PFSK-1 (cell line): ENCODE measurements around the gene NDUFA6. TPM values are rescaled to one million over a fixed set of nuclear protein-coding genes. Genes with fewer than 3 reads are reported as not detected.

ENCODE experiments used
- FOXP2 ChIP-seq: optimal IDR thresholded peaks from 2 replicates; pipeline ENCODE3; 2011; ENCODE audit warnings: borderline replicate concordance, control low read depth, inconsistent platforms; ENCODE audit not compliant: insufficient read depth; ENCODE audit errors: extremely low read length, extremely low read depth
- POLR2AphosphoS5 ChIP-seq: IDR thresholded peaks from 2 replicates; pipeline ENCODE4 v1.6.1; 2012; ENCODE audit warnings: low read depth, mild to moderate bottlenecking, control low read depth, low read length, moderate library complexity
- SIN3A ChIP-seq: IDR thresholded peaks from 2 replicates; pipeline ENCODE4 v1.6.1; 2012; ENCODE audit warnings: mild to moderate bottlenecking, low read length, moderate library complexity, borderline replicate concordance; ENCODE audit not compliant: insufficient read depth
- TAF1 ChIP-seq: IDR thresholded peaks from 2 replicates; pipeline ENCODE4 v1.6.1; 2012; ENCODE audit warnings: low read length, control low read depth, borderline replicate concordance; ENCODE audit not compliant: insufficient read depth
- polyA plus RNA-seq: library from polyadenylated mRNA; unstranded; fragments of >200 nt; gene quantifications from one replicate; pipeline ENCODE4 v1.2.1, GENCODE V29; 2012; ENCODE audit warnings: low read depth, missing spikeins; ENCODE audit not compliant: insufficient read length
- TF ChIP-seq, protein P1 (sequence below), 2 experiments: IDR thresholded peaks; 2 replicates each; pipeline versions ENCODE4 v1.6.1 to v1.8.0; 2011 to 2012; ENCODE audit warnings: low read depth in 2 of 2, low read length in 2 of 2, control low read depth in 1 of 2, inconsistent platforms in 1 of 2, mild to moderate bottlenecking in 1 of 2, moderate library complexity in 1 of 2; ENCODE audit not compliant: insufficient read depth in 1 of 2

Gene NDUFA6
- 142 TPM for polyA plus RNA-seq

DNA sequence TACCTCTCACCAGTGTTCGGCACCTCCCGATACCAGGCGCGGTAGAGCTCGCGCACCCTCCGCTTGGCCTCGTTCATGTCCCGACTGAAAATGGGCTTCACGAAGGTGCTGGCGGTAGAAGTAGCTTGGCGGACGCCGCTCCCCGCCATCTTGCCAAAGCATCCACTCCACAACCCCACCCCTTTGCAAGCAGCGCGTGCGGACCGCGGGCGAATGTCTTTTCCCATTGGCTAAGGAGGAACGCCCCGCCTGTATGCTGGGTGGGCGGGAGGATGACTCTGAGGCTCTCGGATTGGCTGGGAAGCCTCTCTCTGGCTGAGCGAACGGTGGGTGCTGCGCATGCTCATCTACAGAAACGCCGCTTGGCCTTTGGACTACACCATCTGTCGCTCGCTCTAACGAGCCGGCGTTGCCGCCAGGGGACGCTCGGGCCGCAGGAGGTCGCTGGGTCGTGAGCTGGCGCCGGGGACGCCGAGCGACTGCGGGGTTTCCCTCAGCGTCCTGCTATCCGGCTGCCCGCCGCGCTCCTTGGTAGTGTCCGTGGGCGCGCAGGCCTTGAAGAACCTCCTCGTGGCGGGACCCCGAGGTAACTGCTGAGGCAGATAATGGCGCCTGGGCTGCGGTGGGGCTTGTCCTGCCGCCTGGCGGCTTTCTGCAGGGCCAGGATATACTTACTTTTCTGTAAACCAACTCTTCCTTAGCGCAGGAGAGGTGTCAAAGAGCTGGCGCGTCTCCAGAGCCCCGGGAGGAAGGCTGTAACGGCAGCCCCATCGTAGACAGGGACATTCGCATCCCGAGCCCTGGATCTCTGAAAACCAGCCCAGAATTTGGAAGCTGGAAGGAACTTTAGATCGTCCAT is at the start of gene NDUFA6:
Gene NDUFA6, minus strand, starts transcription at position 177 of the 859 bp plus-strand sequence. Its CDS starts 28 bp downstream, at position 149.
- TF ChIP-seq TAF1 (peak; percentile 91; the same call in 1 of the 2 replicates), POLR2AphosphoS5 (peak; percentile 80), FOXP2 (peak; percentile 72), SIN3A (no peak)
- TF ChIP-seq, protein P1, sequence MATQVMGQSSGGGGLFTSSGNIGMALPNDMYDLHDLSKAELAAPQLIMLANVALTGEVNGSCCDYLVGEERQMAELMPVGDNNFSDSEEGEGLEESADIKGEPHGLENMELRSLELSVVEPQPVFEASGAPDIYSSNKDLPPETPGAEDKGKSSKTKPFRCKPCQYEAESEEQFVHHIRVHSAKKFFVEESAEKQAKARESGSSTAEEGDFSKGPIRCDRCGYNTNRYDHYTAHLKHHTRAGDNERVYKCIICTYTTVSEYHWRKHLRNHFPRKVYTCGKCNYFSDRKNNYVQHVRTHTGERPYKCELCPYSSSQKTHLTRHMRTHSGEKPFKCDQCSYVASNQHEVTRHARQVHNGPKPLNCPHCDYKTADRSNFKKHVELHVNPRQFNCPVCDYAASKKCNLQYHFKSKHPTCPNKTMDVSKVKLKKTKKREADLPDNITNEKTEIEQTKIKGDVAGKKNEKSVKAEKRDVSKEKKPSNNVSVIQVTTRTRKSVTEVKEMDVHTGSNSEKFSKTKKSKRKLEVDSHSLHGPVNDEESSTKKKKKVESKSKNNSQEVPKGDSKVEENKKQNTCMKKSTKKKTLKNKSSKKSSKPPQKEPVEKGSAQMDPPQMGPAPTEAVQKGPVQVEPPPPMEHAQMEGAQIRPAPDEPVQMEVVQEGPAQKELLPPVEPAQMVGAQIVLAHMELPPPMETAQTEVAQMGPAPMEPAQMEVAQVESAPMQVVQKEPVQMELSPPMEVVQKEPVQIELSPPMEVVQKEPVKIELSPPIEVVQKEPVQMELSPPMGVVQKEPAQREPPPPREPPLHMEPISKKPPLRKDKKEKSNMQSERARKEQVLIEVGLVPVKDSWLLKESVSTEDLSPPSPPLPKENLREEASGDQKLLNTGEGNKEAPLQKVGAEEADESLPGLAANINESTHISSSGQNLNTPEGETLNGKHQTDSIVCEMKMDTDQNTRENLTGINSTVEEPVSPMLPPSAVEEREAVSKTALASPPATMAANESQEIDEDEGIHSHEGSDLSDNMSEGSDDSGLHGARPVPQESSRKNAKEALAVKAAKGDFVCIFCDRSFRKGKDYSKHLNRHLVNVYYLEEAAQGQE (IDR thresholded peaks at IDR 0.05; ENCODE audit: insufficient read depth in 1 of 2, low read depth in 2 of 2, low read length in 2 of 2): 0 out of 4 replicates have a peak, but pooled peaks of 1 of the 2 experiments have one; percentile 20

DNA sequence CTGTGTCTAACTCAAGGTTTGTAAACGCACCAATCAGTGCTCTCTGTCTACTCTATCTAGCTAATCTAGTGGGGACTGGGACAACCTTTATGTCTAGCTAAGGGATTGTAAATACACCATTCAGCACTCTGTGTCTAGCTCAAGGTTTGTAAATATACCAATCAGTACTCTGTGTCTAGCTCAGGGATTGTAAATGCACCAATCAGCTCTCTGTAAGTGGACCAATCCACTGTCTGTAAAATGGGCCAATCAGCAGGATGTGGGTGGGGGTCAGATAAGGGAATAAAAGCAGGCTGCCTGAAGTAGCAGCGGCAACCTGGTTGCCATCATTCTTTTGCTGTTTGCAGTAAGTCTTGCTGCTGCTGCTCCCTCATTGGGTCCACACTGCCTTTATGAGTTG is 48.4 kb upstream of the NDUFA6 start:
- TF ChIP-seq, protein P1 (IDR thresholded peaks at IDR 0.05; ENCODE audit: insufficient read depth in 1 of 2, low read depth in 2 of 2, low read length in 2 of 2): no peak
- TF ChIP-seq FOXP2 (no peak), POLR2AphosphoS5 (no peak), SIN3A (no peak), TAF1 (no peak)

DNA sequence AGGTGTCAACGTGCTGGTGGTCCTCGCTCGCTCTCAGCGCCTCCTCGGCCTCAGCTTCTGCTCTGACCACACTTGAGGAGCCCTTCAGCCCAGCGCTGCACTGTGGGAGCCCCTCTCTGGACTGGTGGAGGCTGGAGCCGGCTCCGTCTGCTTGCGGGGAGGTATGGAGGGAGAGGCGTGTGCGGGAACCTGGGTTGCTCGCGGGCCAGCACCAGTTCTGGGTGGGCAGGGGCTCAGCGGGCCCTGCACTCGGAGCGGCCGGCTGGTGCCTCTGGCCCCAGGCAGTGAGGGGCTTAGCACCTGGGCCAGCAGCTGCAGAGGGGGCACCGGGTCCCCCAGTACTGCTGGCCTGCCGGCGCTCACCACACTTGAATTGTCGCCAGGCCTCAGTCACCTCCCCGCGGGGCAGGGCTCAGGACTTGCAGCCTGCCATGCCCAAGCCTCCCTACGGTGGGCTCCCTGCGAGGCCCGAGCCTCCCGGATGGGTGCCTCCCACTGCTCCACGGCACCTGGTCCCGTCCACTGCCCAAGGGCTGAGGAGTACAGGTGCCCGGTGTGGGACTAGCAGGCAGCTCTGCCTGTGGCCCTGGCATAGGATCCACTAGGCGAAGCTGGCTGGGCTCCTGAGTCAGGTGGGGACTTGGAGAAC is 47.7 kb upstream of the NDUFA6 start:
- no peak for TF ChIP-seq POLR2AphosphoS5
- no peak for TF ChIP-seq TAF1
- no peak for TF ChIP-seq FOXP2
- no peak for TF ChIP-seq SIN3A
- TF ChIP-seq, protein P1 (IDR thresholded peaks at IDR 0.05; ENCODE audit: insufficient read depth in 1 of 2, low read depth in 2 of 2, low read length in 2 of 2): no peak

DNA sequence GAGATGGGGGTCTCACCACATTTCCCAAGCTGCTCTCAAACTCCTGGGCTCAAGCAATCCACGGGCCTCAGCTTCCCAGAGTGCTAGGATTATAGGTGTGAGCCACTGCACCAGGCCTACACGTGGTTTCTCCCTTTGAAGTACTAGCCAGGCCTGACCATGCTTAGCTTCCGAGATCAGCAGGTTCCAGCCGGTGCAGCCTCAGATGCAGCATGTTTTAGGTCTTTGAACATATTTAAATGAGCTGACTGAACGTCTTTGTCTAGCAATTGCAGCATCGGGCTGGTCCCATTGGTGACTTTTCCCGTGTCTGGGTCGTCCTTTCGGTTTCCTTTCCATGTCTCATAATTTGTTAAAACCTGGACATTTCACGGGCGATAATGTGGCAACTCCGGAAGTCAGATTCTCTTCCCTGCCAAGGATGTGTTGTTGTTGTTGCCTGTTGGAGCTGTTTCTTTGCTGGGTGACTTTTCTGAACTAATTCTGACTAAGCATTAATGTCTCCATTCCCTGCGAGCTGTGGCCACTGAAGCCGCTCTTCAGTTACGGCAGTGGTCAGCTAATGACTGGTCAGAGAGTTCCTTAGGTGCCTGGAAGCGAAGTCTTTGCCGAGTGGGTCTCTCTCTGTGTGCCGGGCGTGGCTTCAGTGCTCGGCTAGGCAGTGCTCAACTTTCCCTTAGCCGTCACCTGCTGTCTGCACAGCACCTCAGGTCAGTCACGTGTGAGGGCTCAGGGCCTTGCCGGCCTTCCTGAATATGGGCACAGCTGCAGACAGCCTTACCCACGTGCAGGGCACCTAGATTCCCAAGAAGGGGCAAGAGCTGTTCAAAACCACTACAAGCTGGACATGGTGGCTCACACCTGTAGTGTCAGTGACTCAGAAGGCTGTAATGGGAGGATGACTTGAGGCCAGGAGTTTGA is 43.8 kb upstream of the NDUFA6 start:
- TF ChIP-seq FOXP2 (no peak), TAF1 (no peak), POLR2AphosphoS5 (no peak)
- TF ChIP-seq, protein P1 (IDR thresholded peaks at IDR 0.05; ENCODE audit: insufficient read depth in 1 of 2, low read depth in 2 of 2, low read length in 2 of 2): no peak
